ENCODE measurements around the gene NAALADL1.

- no peak for TF ChIP-seq CTCF (conservative IDR thresholded peaks at IDR 0.05; ENCODE audit: low read length)
- no peak for TF ChIP-seq EZH2phosphoT487 (IDR thresholded peaks at IDR 0.05; ENCODE audit: borderline replicate concordance, low read depth, low read length)
These were observed 40.4 kb downstream of the NAALADL1 start for GRCh38 chr11:65017937-65018336.
